GM19240 (cell line): ENCODE data around the gene FOLR2.
"Not testable (repeated sequence)": the region's sequence is repeated elsewhere in the genome, so short reads cannot be mapped to it uniquely, and the experiment has no call there.

Source experiments
- DNase-seq: peaks from one replicate; pipeline ENCODE4 v3.0.0; 2011; ENCODE audit warnings: low spot score; ENCODE audit not compliant: insufficient read length

The FOLR2 gene

DNA sequence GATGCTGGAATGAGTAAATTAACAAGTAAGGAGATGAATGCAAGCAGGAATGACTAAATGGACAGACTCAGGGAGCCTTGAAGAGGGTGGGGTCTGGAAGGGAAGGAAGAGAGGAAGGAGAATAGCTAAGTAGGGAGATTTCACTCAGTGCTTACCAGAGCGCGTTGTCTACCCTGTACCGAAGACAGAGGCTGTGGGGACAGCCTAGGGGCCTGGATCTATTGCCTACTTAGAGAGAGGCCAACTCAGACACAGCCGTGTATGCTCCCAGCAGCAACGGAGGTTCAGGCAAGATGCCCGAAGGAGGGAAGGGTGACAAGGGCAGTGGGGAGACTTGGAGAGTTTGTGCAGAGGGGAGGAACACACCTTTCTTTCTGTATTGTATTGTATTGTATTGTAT lies at the start of gene FOLR2:
TSS of gene FOLR2 (plus strand) at position 157 of the 400 bp plus-strand sequence. CDS start 1,791 bp downstream, outside the sequence.
- no peak for DNase-seq

DNA sequence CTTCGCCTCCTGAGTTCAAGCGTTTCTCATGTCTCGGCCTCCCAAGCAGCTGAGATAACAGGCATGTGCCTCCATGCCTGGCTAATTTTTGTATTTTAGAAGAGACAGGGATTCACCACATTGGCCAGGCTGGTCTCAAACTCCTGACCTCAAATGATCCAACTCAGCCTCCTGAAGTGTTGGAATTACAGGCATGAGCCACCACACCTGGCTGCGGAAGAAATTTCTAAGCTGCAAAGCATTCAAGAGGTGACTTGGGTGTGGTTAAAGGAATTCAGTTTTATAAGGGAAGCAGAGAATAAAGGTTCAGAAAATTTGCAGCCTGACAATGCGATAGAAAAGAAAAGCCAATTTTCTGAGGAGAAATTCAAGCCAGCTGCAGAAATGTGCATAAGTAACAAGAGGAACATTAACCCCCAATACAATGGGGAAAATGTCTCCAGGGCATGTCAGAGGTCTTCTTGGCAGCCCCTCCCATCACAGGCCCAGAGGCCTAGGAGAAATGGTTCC lies 47.5 kb upstream of the FOLR2 start:
- not testable (repeated sequence) for DNase-seq

DNA sequence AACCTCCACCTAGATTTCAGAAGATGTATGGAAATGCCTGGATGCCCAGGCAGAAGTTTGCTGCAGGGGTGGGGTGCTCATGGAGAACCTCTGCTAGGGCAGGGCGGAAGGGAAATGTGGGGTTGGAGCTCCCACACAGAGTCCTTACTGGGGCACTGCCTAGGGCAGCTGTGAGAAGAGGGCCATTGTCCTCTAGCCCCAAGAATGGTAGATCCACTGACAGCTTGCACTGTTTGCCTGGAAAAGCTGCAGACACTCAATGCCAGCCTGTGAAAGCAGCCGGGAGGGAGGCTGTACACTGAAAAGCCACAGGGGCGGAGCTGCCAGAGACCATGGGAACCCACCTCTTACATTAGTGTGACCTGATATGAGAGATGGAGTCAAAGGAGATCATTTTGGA lies 46.8 kb upstream of the FOLR2 start:
- DNase-seq, result not testable (repeated sequence)

DNA sequence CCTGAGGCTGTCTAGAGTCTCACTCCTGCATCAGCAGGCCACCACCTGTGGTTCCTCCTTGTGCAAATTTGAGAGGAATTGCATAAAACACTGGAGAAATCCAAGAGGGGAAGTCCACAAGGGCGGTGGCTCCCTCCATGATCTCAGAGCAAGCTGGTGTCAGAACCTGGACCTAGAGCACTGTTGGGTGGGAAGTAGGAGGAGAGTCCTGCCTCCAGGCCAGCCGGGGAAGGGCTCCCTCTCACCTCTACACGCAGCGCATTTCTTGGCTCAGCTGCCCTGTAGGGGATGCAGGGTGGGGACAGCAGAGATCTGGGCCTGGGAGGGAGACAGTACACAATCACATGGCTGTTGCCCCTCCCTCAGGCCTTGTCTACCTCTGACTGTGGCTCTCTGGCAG lies 44.6 kb upstream of the FOLR2 start:
- DNase-seq, result not testable (repeated sequence)

DNA sequence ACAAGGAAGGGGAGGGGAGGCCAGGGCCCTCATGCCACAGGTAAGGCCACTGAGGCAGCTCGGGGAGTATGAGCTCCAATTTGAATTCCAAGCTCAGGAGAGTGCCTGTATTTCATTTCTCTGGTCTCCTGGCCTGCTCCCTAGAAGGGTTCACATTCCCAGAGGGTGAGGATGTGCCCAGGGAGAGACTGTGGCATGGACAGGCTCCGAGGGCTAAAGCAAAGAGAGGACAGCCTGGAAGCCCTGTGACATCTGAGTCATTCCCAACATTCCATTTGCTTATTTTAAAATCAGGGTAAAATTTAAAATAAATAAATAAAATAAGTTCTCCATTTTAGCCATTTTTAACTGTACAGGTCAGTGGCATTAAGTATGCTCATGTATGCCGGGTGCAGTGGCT lies 43.3 kb upstream of the FOLR2 start:
- DNase-seq, result no peak

DNA sequence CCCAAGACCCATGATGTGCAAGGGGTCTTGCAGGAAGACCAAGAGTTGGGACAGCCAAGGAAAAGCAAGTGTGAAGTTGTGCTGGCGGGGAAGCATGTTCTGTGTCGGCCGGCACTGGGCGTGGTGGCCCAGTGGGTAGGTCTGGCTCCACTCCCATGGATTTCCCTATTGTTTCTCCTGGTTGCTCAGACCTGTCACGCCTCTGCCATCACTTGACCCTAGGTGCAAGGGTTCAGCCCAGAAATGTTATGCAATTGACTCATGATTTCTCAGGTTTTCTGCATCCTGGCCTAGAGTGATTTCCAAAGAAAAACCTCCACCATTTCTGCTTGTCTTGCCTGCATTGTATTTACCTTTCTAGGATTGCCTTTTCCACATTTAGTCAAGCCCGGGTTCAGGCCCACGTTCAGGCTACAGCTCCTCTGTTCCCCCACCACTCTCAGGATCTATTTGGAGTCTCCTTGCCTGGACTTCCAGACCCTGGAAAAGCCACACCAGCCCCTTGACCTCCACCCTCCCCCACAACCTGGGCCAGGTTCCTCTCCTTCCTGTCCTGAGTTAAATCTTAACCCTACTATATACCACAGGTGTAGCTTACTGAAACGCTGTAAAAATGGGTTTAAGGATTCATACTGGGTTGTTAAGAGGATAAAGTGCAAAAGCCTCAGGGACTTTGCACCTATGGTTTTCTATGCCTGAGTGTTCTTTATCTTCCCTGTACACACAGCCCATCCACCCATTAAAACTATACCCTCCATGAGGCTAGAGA lies 42.1 kb upstream of the FOLR2 start:
- no peak for DNase-seq

DNA sequence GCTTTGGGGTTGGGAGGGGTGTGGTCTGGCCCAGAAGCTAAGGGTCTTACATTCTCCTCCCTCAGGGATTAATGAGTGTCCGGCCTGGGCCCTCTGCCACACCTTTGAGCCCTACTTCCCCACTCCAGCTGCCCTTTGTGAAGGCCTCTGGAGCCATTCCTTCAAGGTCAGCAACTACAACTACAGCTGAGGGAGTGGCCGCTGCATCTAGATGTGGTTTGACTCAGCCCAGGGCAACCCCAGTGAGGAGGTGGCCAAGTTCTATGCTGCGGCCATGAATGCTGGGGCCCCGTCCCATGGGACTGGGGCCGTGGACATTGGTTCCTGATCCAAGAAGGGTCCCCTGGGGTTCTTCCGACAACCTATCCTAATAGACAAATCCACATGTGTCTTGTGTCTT lies 38.9 kb upstream of the FOLR2 start:
- DNase-seq, result no peak

DNA sequence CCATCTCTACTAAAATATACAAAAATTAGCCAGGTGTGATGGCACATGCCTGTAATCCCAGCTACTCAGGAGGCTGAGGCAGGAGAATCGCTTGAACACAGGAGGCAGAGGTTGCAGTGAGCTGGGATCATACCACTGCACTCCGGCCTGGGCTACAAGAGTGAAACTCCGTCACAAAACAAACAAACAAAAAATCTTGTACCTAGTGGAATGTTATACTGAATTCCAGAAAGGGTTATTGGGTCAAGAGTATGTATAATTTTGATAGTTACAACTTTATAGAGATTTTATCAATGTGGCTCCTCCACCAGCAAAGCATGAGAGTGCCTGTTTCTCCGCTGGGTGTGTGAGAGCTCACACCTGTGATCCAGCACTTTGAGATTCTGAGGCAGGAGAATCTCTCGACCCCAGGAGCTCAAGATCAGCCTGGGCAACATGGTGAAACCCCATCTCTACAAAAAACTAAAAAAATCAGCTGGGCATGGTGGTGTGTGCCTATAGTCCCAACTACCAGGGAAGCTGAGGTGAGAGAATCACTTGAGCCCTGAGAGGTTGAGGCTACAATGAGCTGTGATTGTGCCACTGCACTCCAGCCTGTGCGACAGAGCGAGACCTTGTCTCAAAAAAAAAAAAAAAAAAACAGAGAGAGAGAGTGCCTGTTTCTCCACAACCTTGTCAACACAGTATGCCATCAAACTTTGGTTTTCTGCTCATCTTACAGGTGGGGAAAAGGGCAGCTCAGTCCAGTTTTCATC lies 37.4 kb upstream of the FOLR2 start:
- DNase-seq, result no peak

DNA sequence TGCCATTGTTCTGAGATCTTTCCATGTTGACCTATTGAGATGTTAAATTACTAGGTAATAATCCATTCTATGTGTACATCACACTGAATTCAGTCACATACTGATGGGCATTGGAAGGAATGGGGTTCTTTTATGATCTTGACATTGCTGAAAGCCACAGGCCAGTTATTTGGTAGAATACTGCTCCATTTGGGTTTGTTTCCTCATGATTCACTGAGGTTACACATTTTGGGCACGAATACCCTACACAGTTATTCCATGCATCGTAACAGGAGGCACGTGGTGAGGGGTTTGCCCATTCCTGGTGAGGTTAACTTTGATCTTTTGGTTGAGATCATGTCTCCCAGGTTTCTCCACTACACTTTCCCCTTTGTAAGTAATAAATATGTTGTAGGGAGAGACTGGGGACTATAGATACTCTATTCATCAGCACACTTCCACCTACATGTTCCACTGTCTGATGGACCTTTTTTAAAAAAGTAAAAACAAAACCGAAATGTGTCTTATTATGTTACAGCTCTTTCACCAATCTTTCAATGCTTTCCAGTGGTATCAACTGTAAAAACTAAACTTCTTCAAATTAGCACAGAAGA lies 36.7 kb upstream of the FOLR2 start:
- no peak for DNase-seq

DNA sequence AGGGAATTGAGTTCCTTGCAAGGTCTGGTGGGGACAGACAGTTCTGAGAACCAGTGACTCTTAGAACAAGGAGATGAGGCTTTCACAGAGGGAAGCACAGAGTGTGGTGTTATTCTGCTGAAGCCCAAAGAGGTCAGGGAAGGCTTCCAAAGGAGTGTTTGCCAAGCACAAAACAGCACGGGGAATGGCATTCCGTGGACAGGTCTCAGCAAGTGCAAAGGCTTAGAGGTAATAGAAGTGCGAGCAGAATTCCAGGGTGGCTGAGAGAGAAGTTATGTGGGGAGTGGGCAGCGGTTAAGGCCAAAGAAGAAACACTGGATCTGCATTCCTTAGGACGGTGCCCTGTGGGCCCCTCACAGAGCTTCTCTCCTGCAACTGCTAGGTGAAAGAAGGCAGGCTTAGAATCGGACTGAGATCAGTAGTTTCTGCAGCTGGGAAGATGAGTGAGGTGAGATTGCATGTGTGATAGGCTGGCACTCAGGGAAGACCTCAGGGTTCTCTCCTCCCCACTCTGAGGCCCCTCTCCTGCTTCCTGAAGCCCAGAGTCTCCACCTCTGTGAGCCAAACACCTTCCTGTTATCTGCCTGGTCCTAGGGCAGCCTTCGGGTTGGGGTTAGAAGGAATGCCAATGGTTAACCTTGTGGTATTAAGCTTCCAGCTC lies 35.6 kb upstream of the FOLR2 start:
- not testable (repeated sequence) for DNase-seq

DNA sequence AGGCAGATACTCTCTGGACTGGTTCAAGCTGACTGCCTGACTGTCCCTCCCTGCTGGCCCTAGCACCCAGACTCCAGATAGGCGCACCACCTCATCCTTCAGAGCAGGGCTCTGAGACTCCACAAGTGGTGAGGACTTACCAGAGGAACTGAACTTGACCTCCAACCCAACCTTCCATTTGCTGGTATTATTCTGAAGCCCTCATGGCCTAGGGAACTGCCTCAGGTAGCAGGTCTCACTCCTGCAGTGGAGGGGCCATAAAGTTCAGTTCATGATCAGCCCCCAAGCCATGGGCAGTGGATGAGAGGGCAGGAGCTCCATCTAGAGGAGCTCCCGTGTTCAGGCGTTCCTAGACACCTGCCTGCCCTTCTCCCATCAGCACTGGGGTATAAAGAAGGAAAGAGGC lies 35.0 kb upstream of the FOLR2 start:
- DNase-seq, result not testable (repeated sequence)

DNA sequence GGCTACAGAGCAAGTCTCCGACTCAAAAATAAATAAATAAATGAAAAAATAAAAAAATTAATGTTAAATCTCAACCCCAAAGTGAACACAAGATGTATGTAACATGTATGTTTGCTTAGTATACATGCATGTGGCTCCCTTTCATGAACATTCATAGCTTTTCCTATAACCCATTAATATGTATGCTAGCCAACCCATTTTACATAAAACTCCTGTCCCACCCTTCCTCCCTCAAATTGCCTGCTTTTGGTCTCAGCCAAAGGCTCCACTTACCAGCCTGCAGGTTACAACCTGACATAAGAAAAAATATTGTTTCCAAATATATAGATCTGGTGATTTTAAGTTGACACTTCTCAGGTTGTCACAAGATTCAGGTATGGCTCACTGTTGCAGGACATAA lies 28.3 kb upstream of the FOLR2 start:
- no peak for DNase-seq

DNA sequence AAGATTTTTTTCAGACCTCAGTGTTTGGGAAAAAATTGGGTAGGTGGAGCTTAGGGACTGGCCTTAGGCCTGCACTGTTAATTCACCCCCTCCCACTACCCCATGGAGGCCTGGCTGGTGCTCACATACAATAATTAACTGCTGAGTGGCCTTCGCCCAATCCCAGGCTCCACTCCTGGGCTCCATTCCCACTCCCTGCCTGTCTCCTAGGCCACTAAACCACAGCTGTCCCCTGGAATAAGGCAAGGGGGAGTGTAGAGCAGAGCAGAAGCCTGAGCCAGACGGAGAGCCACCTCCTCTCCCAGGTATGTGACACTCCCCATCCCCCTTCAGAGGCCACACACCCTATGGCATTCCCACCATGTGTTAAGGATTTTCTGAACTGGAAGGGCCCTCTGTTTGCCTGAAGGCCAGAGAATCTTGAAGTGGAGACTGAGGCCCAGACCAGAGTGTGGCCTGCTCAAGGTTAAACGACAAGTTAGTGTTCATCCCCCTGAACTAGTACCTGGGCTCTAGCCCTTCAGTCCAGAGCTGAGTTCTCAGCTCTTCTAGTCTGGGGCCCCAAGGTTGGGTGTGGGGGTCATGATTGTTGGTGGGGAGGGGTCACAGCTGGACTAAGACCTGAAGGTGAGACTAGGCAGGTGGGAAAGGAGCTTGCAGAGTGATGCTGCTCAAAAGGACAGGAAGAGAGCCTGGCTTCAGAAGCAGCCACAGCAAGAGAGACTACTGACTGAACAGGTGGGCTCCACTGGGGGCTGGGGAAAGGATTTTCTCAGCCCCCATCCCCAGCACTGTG lies 26.9 kb upstream of the FOLR2 start:
- no peak for DNase-seq

DNA sequence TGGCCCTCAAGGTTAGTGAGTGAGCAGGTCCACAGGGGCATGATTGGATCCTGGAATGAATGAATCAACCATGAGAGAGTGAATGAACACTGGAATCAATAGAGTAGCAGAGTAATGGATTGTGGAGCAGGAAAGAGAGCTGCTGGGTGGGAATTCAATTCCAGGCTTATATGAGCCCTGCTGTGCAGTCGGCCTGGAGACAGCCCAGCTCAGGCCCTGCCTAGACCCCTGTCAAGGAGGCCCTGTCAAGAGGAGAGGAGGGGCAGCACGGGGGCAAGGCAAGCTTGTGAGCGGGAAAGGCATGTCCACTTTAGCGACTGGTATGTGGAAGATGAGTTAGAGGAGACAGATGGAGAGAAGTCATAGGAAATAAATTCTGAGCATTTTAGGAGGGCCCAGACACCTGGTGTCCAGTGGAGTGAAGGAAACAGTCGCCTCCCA lies 25.9 kb upstream of the FOLR2 start:
- DNase-seq, result no peak

DNA sequence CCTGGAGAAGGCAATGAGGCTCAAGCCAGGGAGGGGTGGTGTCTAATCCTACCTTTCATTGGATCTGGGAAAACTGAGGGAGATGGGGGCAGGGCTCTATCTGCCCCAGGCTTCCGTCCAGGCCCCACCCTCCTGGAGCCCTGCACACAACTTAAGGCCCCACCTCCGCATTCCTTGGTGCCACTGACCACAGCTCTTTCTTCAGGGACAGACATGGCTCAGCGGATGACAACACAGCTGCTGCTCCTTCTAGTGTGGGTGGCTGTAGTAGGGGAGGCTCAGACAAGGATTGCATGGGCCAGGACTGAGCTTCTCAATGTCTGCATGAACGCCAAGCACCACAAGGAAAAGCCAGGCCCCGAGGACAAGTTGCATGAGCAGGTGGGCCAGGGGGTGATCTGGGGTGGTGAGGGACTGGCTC lies 24.6 kb upstream of the FOLR2 start, which contains the start of gene FOLR1:
TSS of gene FOLR1 (plus strand) at position 180 of the 421 bp plus-strand sequence. CDS start at position 214, 34 bp downstream.
- no peak for DNase-seq

DNA sequence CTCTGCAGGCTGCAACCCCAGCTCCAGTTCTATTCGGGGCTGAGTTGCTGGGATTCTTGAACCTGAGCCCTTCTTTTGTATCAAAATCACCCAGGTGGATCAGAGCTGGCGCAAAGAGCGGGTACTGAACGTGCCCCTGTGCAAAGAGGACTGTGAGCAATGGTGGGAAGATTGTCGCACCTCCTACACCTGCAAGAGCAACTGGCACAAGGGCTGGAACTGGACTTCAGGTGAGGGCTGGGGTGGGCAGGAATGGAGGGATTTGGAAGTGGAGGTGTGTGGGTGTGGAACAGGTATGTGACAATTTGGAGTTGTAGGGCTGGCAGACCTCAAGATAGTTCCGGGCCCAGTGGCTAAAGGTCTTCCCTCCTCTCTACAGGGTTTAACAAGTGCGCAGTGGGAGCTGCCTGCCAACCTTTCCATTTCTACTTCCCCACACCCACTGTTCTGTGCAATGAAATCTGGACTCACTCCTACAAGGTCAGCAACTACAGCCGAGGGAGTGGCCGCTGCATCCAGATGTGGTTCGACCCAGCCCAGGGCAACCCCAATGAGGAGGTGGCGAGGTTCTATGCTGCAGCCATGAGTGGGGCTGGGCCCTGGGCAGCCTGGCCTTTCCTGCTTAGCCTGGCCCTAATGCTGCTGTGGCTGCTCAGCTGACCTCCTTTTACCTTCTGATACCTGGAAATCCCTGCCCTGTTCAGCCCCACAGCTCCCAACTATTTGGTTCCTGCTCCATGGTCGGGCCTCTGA lies 20.9 kb upstream of the FOLR2 start:
- DNase-seq, result no peak

DNA sequence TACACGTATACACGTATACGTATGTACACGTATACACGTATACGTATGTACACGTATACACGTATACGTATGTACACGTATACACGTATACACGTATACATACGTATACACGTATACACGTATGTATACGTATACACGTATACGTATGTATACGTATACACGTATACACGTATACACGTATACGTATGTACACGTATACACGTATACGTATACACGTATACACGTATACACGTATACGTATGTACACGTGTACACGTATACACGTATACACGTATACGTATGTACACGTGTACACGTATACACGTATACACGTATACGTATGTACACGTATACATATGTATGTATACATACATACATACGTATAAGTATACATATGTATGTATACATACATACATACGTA lies 15.1 kb upstream of the FOLR2 start:
- not testable (repeated sequence) for DNase-seq

DNA sequence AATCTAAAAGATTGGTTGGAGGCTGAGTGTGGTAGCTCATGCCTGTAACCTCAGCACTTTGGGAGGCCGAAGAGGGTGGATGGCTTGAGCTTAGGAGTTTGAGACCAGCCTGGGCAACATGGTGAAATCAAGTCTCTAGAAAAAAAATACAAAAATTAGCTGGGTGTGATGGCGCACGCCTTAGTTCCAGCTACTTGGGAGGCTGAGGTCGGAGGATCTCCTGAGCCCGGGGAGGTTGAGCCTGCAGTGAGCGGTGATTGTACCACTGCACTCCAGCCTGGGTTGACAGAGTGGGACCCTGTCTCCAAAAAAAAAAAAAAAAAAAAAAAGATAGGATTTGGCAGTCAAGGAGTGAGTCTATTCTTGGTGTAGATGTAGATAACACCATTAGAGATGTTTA lies 14.0 kb upstream of the FOLR2 start:
- DNase-seq, result no peak

DNA sequence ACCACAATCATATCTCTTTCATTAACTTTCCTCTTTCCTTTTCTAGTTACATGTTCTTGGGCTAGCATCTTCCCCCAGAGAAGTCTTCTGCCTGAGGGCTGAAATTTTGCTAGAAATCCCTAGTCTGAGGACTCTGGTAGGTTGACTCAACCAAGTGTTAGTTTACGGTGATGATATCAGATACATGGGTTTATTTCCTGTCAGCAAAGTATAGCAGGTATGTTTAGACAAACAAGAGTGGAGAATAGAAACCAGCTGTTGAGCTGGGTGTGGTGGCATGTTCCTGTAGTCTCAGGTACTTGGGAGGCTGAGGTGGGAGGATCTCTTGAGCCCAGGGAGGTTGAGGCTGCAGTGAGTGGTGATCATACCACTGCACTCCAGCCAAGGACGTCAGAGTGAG lies 13.4 kb upstream of the FOLR2 start:
- no peak for DNase-seq

DNA sequence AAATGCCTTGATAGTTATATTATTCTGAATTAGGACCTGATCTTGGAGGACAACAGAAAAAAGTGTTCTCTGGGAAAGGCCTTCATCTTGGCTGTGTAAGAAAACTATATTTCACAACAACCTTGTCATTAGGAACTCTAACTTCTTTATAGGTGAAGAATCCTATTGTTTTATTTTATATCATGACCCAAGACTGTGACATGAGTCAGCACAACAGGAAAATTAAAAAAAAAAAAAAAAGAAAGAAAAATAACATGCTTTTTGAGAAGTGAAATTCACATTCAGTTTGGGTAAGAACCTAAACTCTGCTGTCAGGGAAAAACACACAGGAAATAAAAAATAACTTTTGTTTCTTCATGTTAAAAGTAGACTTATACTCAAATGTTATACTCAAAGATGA lies 11.7 kb upstream of the FOLR2 start:
- no peak for DNase-seq
